GM21737 (cell line): ENCODE results near the gene ZNRF1.
"Not testable (repeated sequence)": the region's sequence is repeated elsewhere in the genome, so short reads cannot be mapped to it uniquely, and the experiment has no call there.

Experiments
- ATAC-seq: cut with Tn5 transposase; IDR thresholded peaks from one replicate; pipeline ENCODE4 v1.9.1; 2021; ENCODE audit warnings: mild to moderate bottlenecking, moderate library complexity; ENCODE audit not compliant: unreplicated experiment

ZNRF1 gene

GRCh38 chr16:75111514-75111940, 112.7 kb downstream of the ZNRF1 start:
- ATAC-seq = no peak

GRCh38 chr16:75111961-75112733, 113.3 kb downstream of the ZNRF1 start:
- ATAC-seq = no peak

- ATAC-seq = no peak
Measured at GRCh38 chr16:75112734-75113491, 114.1 kb downstream of the ZNRF1 start.

GRCh38 chr16:75113541-75114121, 114.8 kb downstream of the ZNRF1 start:
- no peak for ATAC-seq

GRCh38 chr16:75114179-75114945, 115.5 kb downstream of the ZNRF1 start:
- ATAC-seq = no peak

GRCh38 chr16:75114946-75115825, 116.4 kb downstream of the ZNRF1 start:
- no peak for ATAC-seq

GRCh38 chr16:75116081-75116910, 117.5 kb downstream of the ZNRF1 start, which contains the start of gene LDHD:
TSS of gene LDHD (minus strand) at chr16:75116780. CDS start at chr16:75116720, 60 bp downstream.
- ATAC-seq = no peak

- no peak for ATAC-seq
Measured at GRCh38 chr16:75116911-75117245, 118.1 kb downstream of the ZNRF1 start.

- ATAC-seq = no peak
Measured at GRCh38 chr16:75118943-75119539, 120.2 kb downstream of the ZNRF1 start.

- no peak for ATAC-seq
Measured at GRCh38 chr16:75120253-75120652, 121.4 kb downstream of the ZNRF1 start.

- ATAC-seq = no peak
Measured at GRCh38 chr16:75121949-75122568, 123.2 kb downstream of the ZNRF1 start.

- ATAC-seq = no peak
Measured at GRCh38 chr16:75122609-75123008, 123.8 kb downstream of the ZNRF1 start.

- ATAC-seq = no peak
Measured at GRCh38 chr16:75127713-75128415, 129.0 kb downstream of the ZNRF1 start.

GRCh38 chr16:75129421-75130149, 130.8 kb downstream of the ZNRF1 start:
- ATAC-seq = not testable (repeated sequence)

- no peak for ATAC-seq
Measured at GRCh38 chr16:75130150-75130771, 131.4 kb downstream of the ZNRF1 start.

- ATAC-seq = no peak
Measured at GRCh38 chr16:75131081-75131480, 132.3 kb downstream of the ZNRF1 start.

GRCh38 chr16:75138233-75138632, 139.4 kb downstream of the ZNRF1 start:
- no peak for ATAC-seq
